Measurements from ENCODE around the gene EPHB6. TPM values are rescaled to one million over a fixed set of nuclear protein-coding genes. Genes with fewer than 3 reads are reported as not detected.

The EPHB6 gene
- total and polyA plus RNA-seq, 10 of the 15 experiments (the other 5 are each of a cell fraction or from before 2014, with no cell fraction given) = 0.06 to 1.3 (median 0.37) TPM; not detected in 2

DNA sequence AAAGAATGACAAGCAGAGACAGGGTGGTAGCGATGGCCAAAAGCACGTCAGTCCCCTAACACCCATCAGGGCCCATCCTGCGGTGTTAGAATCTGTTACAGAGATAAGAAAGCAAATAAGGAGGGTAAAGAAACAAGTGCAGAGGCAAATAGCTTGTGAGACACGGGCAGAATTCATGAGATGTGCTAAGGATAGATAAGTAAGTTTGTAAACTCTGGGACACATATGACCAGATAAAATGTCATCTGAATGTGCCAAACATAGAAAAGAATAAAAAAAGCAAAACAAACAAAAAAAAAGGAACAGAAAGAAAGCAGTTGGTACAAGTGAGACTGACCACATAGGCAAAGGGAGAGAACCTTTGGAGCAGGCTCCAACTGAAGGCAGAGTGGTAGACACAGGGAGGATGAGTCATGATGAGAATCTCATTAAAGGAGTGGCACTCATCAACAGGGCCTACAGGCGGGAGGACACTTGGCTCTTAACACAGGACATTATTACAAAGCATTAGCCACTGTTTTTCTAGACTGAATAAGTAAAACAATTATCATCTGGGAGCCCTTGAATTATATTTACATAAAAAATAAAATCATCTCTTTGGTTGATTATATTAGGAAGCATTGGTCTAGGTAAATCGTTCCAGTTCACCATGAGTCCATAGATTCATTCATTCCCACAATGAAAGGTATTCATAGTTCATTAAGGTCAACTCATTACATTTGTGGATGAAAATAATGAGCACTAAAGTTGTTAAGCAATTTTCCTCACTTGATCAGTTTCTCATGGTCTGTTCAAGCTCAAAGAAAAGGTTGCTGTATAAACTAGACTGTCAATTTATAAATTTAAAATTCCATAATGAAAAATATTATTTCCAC is 21.5 kb upstream of the EPHB6 start (continued):
- TF ChIP-seq EED (IDR thresholded peaks at IDR 0.05; ENCODE audit: low read depth) (peak; percentile 72), RUNX3 (IDR thresholded peaks at IDR 0.05; ENCODE audit: low read length) (0 out of 2 replicates have a peak, but pooled peaks have one; percentile 42), RELB (IDR thresholded peaks at IDR 0.05; ENCODE audit: low read depth) (peak; percentile 74), TAF1 (IDR thresholded peaks at IDR 0.05; ENCODE audit: borderline replicate concordance, low read depth, low read length) (no peak), ATF7 (IDR thresholded peaks at IDR 0.05; ENCODE audit: low read depth) (peak; percentile 74), JUNB (IDR thresholded peaks at IDR 0.05) (peak; percentile 37; the same call in 1 of the 2 replicates), HDAC6 (IDR thresholded peaks at IDR 0.05; ENCODE audit: unreplicated experiment) (no peak), SMARCA5 (IDR thresholded peaks at IDR 0.05) (no peak)
- TF ChIP-seq, protein P1, sequence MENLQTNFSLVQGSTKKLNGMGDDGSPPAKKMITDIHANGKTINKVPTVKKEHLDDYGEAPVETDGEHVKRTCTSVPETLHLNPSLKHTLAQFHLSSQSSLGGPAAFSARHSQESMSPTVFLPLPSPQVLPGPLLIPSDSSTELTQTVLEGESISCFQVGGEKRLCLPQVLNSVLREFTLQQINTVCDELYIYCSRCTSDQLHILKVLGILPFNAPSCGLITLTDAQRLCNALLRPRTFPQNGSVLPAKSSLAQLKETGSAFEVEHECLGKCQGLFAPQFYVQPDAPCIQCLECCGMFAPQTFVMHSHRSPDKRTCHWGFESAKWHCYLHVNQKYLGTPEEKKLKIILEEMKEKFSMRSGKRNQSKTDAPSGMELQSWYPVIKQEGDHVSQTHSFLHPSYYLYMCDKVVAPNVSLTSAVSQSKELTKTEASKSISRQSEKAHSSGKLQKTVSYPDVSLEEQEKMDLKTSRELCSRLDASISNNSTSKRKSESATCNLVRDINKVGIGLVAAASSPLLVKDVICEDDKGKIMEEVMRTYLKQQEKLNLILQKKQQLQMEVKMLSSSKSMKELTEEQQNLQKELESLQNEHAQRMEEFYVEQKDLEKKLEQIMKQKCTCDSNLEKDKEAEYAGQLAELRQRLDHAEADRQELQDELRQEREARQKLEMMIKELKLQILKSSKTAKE (IDR thresholded peaks at IDR 0.05; ENCODE audit: low read depth, poor library complexity, severe bottlenecking) = peak; percentile 70
